Activated CD4-positive, CD25-positive, alpha-beta regulatory T cell (primary cell): Measurements from ENCODE around the gene HJURP.

ENCODE experiments used
- DNase-seq, 4 experiments: peaks; one replicate each; lab custom pipeline; 2025; lab: John Stamatoyannopoulos, UW

Gene HJURP

GRCh38 chr2:233831011-233831721 is 23.2 kb downstream of the HJURP start:
- no peak for DNase-seq

GRCh38 chr2:233830111-233830802 is 24.1 kb downstream of the HJURP start:
- DNase-seq, result no peak

GRCh38 chr2:233829193-233830110 is 24.9 kb downstream of the HJURP start:
- DNase-seq, result no peak

- DNase-seq, result no peak
Measured at GRCh38 chr2:233828546-233829192, 25.7 kb downstream of the HJURP start.

GRCh38 chr2:233824373-233824772 is 30.0 kb downstream of the HJURP start:
- no peak for DNase-seq

- DNase-seq, result no peak
Measured at GRCh38 chr2:233823731-233824121, 30.6 kb downstream of the HJURP start.

GRCh38 chr2:233822781-233823730 is 31.3 kb downstream of the HJURP start:
- no peak for DNase-seq

- no peak for DNase-seq
Measured at GRCh38 chr2:233822101-233822771, 32.1 kb downstream of the HJURP start.

- no peak for DNase-seq
Measured at GRCh38 chr2:233821709-233822100, 32.6 kb downstream of the HJURP start.

GRCh38 chr2:233821196-233821595 is 33.1 kb downstream of the HJURP start:
- DNase-seq, result no peak

GRCh38 chr2:233820774-233821105 is 33.6 kb downstream of the HJURP start:
- DNase-seq, result no peak

- no peak for DNase-seq
Measured at GRCh38 chr2:233819884-233820773, 34.2 kb downstream of the HJURP start.

- DNase-seq, result no peak
Measured at GRCh38 chr2:233818639-233819621, 35.4 kb downstream of the HJURP start.

GRCh38 chr2:233817995-233818638 is 36.2 kb downstream of the HJURP start:
- DNase-seq, result no peak

- no peak for DNase-seq
Measured at GRCh38 chr2:233817361-233817911, 36.9 kb downstream of the HJURP start.

GRCh38 chr2:233816771-233817170 is 37.6 kb downstream of the HJURP start:
- no peak for DNase-seq

GRCh38 chr2:233816334-233816733 is 38.0 kb downstream of the HJURP start:
- no peak for DNase-seq
